IMR-90 (cell line): ENCODE measurements around the gene ZNF618. TPM values are rescaled to one million over a fixed set of nuclear protein-coding genes. Genes with fewer than 3 reads are reported as not detected.
A peak's percentile ranks its signal among the peaks of the same experiment; 100 is the strongest.

Experiments
- ATAC-seq: fragments of 200-7000 bp; cut with Tn5 transposase; 2 replicates; pipeline ENCODE4 v1.9.1; 2020; ENCODE audit warnings: low read depth, mild to moderate bottlenecking, moderate library complexity
- BruUV-seq: library from RNA; stranded (reverse); fragments of 400-500 nt; replicated peaks from 2 replicates; lab custom pipeline; 2021; lab: Mats Ljungman, UMichigan
- CTCF ChIA-PET: fragments of 300-600 bp; formaldehyde crosslinking; extraction: SDS; loops from one replicate; lab custom pipeline; 2021; ENCODE audit warnings: antibody characterized with exemption; lab: Yijun Ruan, JAX
- POLR2A ChIA-PET: fragments of 300-600 bp; sonication (Branson Sonifier 250); formaldehyde crosslinking; loops from one replicate; lab custom pipeline; 2022; ENCODE audit warnings: antibody characterized with exemption; ENCODE audit not compliant: unreplicated experiment; lab: Charles Lee
- DNase-seq: peaks from one replicate; pipeline ENCODE4 v3.0.0; 2013
- H2AFZ ChIP-seq: replicated peaks from 2 replicates; pipeline ENCODE3; 2013; ENCODE audit warnings: low read length, mild to moderate bottlenecking; ENCODE audit not compliant: poor library complexity
- H2AK5ac ChIP-seq: 2 replicates; pipeline ENCODE4 v1.6.1; 2013; ENCODE audit warnings: low read depth, low read length, inconsistent platforms
- H2AK9ac ChIP-seq: replicated peaks from 2 replicates; pipeline ENCODE3; 2013; ENCODE audit warnings: mild to moderate bottlenecking, low read depth, low read length, moderate library complexity; ENCODE audit not compliant: poor library complexity
- H2BK120ac ChIP-seq: 2 replicates; pipeline ENCODE4 v1.6.1; 2013; ENCODE audit warnings: low read depth, low read length, inconsistent platforms
- H2BK15ac ChIP-seq: 3 replicates; pipeline ENCODE4 v1.6.1; 2013; ENCODE audit warnings: low read depth, low read length, inconsistent platforms
- H2BK20ac ChIP-seq: 2 replicates; pipeline ENCODE4 v1.6.1; 2013; ENCODE audit warnings: low read depth, mild to moderate bottlenecking, inconsistent platforms, low read length, moderate library complexity
- H2BK5ac ChIP-seq: 2 replicates; pipeline ENCODE4 v1.6.1; 2013; ENCODE audit warnings: mild to moderate bottlenecking, low read depth, low read length, inconsistent platforms; ENCODE audit not compliant: poor library complexity, severe bottlenecking
- H3K14ac ChIP-seq: replicated peaks from 2 replicates; pipeline ENCODE4 v1.6.1; 2013; ENCODE audit warnings: low read depth, low read length, inconsistent platforms
- H3K18ac ChIP-seq: 2 replicates; pipeline ENCODE4 v1.6.1; 2013; ENCODE audit warnings: low read depth, low read length, control low read depth
- H3K23ac ChIP-seq: 2 replicates; pipeline ENCODE4 v1.6.1; 2013; ENCODE audit warnings: low read depth, low read length, inconsistent platforms
- H3K27ac ChIP-seq: 2 replicates; pipeline ENCODE4 v1.5.1; 2013; ENCODE audit warnings: mild to moderate bottlenecking, control low read depth, low read length; ENCODE audit not compliant: insufficient read depth
- H3K27me3 ChIP-seq: 2 replicates; pipeline ENCODE4 v1.6.1; 2013; ENCODE audit warnings: low read length; ENCODE audit not compliant: control insufficient read depth, insufficient read depth
- H3K36me3 ChIP-seq: 2 replicates; pipeline ENCODE4 v1.6.1; 2013; ENCODE audit warnings: low read length, mixed read lengths; ENCODE audit not compliant: control insufficient read depth, insufficient read depth
- H3K4ac ChIP-seq: 2 replicates; pipeline ENCODE4 v1.6.1; 2013; ENCODE audit warnings: low read depth, low read length, inconsistent platforms
- H3K4me1 ChIP-seq: 2 replicates; pipeline ENCODE4 v1.6.1; 2013; ENCODE audit warnings: low read length, mixed read lengths; ENCODE audit not compliant: control insufficient read depth, insufficient read depth
- H3K4me2 ChIP-seq: 2 replicates; pipeline ENCODE4 v1.6.1; 2013; ENCODE audit warnings: low read depth, mild to moderate bottlenecking, control low read depth, low read length, moderate library complexity
- H3K4me3 ChIP-seq: 2 replicates; pipeline ENCODE4 v1.5.1; 2013; ENCODE audit warnings: low read depth, mild to moderate bottlenecking, control low read depth, low read length, moderate library complexity; ENCODE audit not compliant: insufficient read depth
- H3K56ac ChIP-seq: 2 replicates; pipeline ENCODE4 v1.6.1; 2013; ENCODE audit warnings: low read length, inconsistent platforms; ENCODE audit not compliant: insufficient read depth; ENCODE audit errors: extremely low read depth
- H3K79me1 ChIP-seq, 2 experiments: 2 replicates each; pipeline ENCODE4 v1.6.1; 2013; ENCODE audit warnings: low read length in 2 of 2, inconsistent platforms in 1 of 2, low read depth in 1 of 2
- H3K9ac ChIP-seq: 2 replicates; pipeline ENCODE4 v1.6.1; 2013; ENCODE audit warnings: low read depth, low read length, control low read depth
- H3K9me1 ChIP-seq: 2 replicates; pipeline ENCODE4 v1.6.1; 2013; ENCODE audit warnings: low read length, inconsistent platforms; ENCODE audit not compliant: insufficient read depth
- H3K9me3 ChIP-seq: 2 replicates; pipeline ENCODE4 v1.6.1; 2013; ENCODE audit warnings: low read length; ENCODE audit not compliant: control insufficient read depth, insufficient read depth
- H4K20me1 ChIP-seq: 2 replicates; pipeline ENCODE4 v1.6.1; 2013; ENCODE audit warnings: low read length, inconsistent platforms; ENCODE audit not compliant: insufficient read depth
- H4K5ac ChIP-seq: 2 replicates; pipeline ENCODE4 v1.6.1; 2013; ENCODE audit warnings: mild to moderate bottlenecking, low read depth, low read length, control low read depth
- H4K8ac ChIP-seq, 2 experiments: 2 replicates each; pipeline ENCODE4 v1.6.1; 2013; ENCODE audit warnings: low read depth in 2 of 2, low read length in 2 of 2, control low read depth in 1 of 2, inconsistent platforms in 1 of 2
- H4K91ac ChIP-seq: 2 replicates; pipeline ENCODE4 v1.6.1; 2013; ENCODE audit warnings: low read depth, low read length, inconsistent platforms; ENCODE audit not compliant: insufficient read depth
- BHLHE40 ChIP-seq: fragments of 150-350 bp; IDR thresholded peaks from 2 replicates; pipeline ENCODE4 v1.6.1; 2016; ENCODE audit warnings: mild to moderate bottlenecking, low read depth, low read length
- CEBPB ChIP-seq: IDR thresholded peaks from 2 replicates; pipeline ENCODE4 v1.6.1; 2012; ENCODE audit warnings: low read depth, low read length, improper control_type of control experiment
- FOS ChIP-seq: fragments of 150-350 bp; IDR thresholded peaks from 2 replicates; pipeline ENCODE4 v1.6.1; 2016; ENCODE audit warnings: low read depth, low read length
- MAZ ChIP-seq: IDR thresholded peaks from 2 replicates; pipeline ENCODE4 v1.6.1; 2012; ENCODE audit warnings: low read depth, mild to moderate bottlenecking, low read length, improper control_type of control experiment, moderate library complexity, borderline replicate concordance
- NFE2L2 ChIP-seq: fragments of 150-350 bp; IDR thresholded peaks from 2 replicates; pipeline ENCODE4 v1.6.1; 2016; ENCODE audit warnings: low read depth, mild to moderate bottlenecking, low read length
- POLR2A ChIP-seq: IDR thresholded peaks from 2 replicates; pipeline ENCODE4 v1.6.1; 2012; ENCODE audit warnings: mild to moderate bottlenecking, low read depth, low read length
- RAD21 ChIP-seq: IDR thresholded peaks from 2 replicates; pipeline ENCODE4 v1.6.1; 2012; ENCODE audit warnings: low read length, improper control_type of control experiment
- WGBS, 2 experiments: methylation state at CpG; one replicate each; pipeline versions ENCODE4 v1.1.5 to v1.1.7; 2013; ENCODE audit warnings: missing lambda C conversion rate in 2 of 2; ENCODE audit not compliant: insufficient read length in 1 of 2; ENCODE audit errors: extremely low coverage in 2 of 2; 5-methylcytosine and 5-hydroxymethylcytosine counted together
- dilution Hi-C: fragments of 300-500 bp; cut with HindIII; formaldehyde crosslinking; loops from one replicate; pipeline ENCODE4 v1.14.3; 2018; ENCODE audit warnings: low sequenced_read_pairs; ENCODE audit not compliant: unreplicated experiment
- in situ Hi-C: fragments of 300-500 bp; cut with MboI; formaldehyde crosslinking; loops from 3 replicates; pipeline ENCODE4 v1.14.3; 2019; ENCODE audit warnings: low sequenced_read_pairs, inconsistent platforms, mixed read lengths
- intact Hi-C: fragments of 100-400 bp; cut with micrococcal nuclease; formaldehyde crosslinking; loops from 2 replicates; pipeline ENCODE4 v1.10.0; 2022
- polyA plus RNA-seq, 3 experiments: library from polyadenylated mRNA; depleted of rRNA; stranded (reverse); fragments of >200 nt; gene quantifications; 2 replicates each; pipeline ENCODE4 v1.2.3, GENCODE V29; 2012; ENCODE audit warnings: low replicate concordance in 1 of 3
- total RNA-seq: library from RNA; depleted of rRNA; stranded (reverse); fragments of >200 nt; gene quantifications from 2 replicates; pipeline ENCODE4 v1.2.3, GENCODE V29; 2012

The ZNF618 gene
- total and polyA plus RNA-seq, 2 of the 4 experiments (the other 2 are of a cell fraction), result 8.2 to 9.4 TPM

DNA sequence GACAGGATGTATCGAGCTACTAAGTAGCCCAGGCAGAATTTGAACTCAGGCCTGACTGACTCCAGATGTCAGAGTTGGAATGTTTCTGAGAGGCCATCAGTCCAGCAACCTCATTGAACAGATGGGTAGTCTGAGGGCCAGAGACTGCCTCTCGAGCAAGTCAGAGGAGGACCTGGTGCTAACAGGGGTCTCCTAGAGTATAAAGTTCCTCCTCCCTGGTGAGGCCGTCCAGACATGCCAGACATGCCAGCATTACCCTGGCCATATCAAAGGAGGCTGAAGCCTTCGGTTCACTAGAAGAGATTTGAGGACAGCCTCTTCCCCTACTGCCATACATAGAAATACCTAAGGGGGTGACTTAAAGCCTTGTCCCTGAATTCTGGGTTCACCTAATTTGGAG lies 81.2 kb downstream of the ZNF618 start:
- Histone ChIP-seq H4K91ac (peak overlapping the region; percentile 91), H3K9me3 (no peaks in the 10 kb centered on the region), H2BK20ac (peak overlapping the region; percentile 82), H3K27me3 (no peaks in the 10 kb centered on the region), H4K5ac (peak overlapping the region; percentile 69), H2BK15ac (peak overlapping the region; percentile 94), H3K79me1 (peaks cover 65 to 85% of the 10 kb centered on the region in 2 experiments), H2BK5ac (peak overlapping the region; percentile 72), H3K9ac (peak overlapping the region; percentile 55), H2AFZ (no peak overlapping the region), H3K18ac (peak overlapping the region; percentile 84), H4K8ac (peak overlapping the region; percentile 76 to 89), H2AK9ac (peak overlapping the region; percentile 33), H2AK5ac (peak overlapping the region; percentile 90), H3K27ac (peak overlapping the region; percentile 91), H3K9me1 (peaks cover 43% of the 10 kb centered on the region), H3K4me2 (peak overlapping the region; percentile 71), H2BK120ac (peak overlapping the region; percentile 94), H3K56ac (peak overlapping the region; percentile 71; the same call in 1 of the 2 replicates), H3K36me3 (peaks cover 2% of the 10 kb centered on the region; the same call in 1 of the 2 replicates), H4K20me1 (peaks cover 6% of the 10 kb centered on the region), H3K23ac (peak overlapping the region; percentile 86), H3K14ac (peak overlapping the region; percentile 71), H3K4me3 (no peak overlapping the region), H3K4ac (peak overlapping the region; percentile 92), H3K4me1 (peaks cover 51% of the 10 kb centered on the region)
- BruUV-seq, result no TSS peak
- intact Hi-C loops, result no loop called here
- ChIA-PET CTCF (interaction anchor here (0.7 kb wide), 1 partner anchor 237 kb away, joined by 3 read pairs; no protein-coding TSS in a partner anchor), POLR2A (no interaction called here)
- peak; percentile 27 for ATAC-seq
- TF ChIP-seq POLR2A (no peak), CEBPB (no peak), RAD21 (no peak), BHLHE40 (no peak), NFE2L2 (no peak), MAZ (no peak), FOS (no peak)
- dilution Hi-C loops, result no loop called here
- DNase-seq, result no peak
- no CpG with 5 or more reads among the region's 4 CpGs for WGBS, 2 experiments
- in situ Hi-C loops, result no loop called here
